GM18502 (cell line): ENCODE results near the gene CDH4.

Experiments
- ATAC-seq: cut with Tn5 transposase; IDR thresholded peaks from one replicate; pipeline ENCODE4 v1.9.1; 2021; ENCODE audit warnings: mild to moderate bottlenecking; ENCODE audit not compliant: unreplicated experiment, poor library complexity

Gene CDH4

DNA sequence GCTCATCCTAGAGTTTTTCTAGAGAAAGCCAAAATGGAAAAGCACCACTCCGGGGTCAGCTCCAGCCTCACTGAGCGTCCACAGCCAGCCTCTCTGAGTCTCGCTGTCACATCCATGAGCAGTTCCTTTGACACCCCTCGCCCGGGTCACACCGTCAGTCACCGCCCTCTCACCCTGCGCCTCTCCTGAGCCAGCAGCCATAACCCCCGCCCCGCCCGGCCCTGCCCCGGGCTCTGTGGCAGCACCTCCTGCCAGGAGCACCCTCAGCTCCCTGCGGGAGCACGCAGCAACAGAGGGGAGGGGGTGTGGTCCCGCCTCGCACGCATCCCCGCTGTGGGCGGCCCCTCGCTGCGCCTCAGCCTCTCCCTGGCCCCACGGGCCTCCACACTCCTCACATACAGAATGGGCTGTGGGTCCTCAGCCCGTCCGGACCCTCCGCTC is 545.9 kb downstream of the CDH4 start:
- no peak for ATAC-seq

DNA sequence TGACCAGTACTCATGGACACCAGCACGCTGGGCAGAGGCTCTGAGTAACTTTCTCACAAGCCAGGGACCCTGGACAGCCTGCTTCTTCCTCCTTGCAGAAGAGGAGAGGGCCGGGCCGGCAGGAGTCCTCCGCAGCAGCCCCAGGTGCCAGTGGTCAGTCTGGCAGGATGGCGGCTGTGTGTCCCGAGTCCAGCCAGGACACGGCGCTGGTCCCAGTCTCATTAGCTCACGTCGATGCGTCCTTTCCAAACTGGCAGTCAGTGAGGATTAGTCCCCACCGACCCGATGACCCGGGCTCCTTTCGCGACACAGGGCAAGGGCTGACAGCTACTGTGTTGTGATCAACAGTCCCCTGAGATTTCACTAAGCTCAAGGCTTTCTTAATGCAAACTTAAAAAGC is 546.6 kb downstream of the CDH4 start:
- no peak for ATAC-seq

DNA sequence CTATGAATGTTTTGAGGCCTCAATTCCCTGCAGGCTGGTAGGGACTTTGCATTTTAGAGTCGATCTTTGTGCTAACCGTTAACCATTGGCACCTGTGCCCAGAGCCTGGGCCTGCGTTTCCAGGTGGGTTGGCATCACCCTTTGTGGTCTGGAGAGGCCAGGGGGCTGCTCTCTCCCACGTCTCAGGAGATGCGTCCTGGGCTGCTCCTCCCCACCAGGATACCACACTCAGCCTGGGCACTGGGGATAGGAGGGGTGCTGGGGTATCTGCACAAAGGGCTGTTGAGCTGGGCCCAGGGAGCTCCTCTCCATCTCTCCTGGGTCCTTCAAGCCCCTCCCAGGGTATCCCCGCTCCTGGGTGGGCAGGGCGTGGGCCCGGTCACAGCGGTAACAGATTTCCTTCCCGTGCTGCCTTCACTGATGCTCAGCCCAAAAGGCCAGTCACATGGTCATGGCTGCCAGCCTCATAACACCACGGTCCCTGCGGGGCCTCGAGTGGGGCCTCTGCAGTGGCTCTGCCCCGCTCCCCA is 547.4 kb downstream of the CDH4 start:
- no peak for ATAC-seq

- ATAC-seq: no peak
Observed at GRCh38 chr20:61799928-61800327, 547.9 kb downstream of the CDH4 start.

- no peak for ATAC-seq
Observed at GRCh38 chr20:61800359-61801064, 548.5 kb downstream of the CDH4 start.

GRCh38 chr20:61801065-61801360 is 549.0 kb downstream of the CDH4 start:
- ATAC-seq: no peak

- ATAC-seq: no peak
Observed at GRCh38 chr20:61801428-61801827, 549.4 kb downstream of the CDH4 start.

GRCh38 chr20:61801857-61802442 is 549.9 kb downstream of the CDH4 start:
- no peak for ATAC-seq

DNA sequence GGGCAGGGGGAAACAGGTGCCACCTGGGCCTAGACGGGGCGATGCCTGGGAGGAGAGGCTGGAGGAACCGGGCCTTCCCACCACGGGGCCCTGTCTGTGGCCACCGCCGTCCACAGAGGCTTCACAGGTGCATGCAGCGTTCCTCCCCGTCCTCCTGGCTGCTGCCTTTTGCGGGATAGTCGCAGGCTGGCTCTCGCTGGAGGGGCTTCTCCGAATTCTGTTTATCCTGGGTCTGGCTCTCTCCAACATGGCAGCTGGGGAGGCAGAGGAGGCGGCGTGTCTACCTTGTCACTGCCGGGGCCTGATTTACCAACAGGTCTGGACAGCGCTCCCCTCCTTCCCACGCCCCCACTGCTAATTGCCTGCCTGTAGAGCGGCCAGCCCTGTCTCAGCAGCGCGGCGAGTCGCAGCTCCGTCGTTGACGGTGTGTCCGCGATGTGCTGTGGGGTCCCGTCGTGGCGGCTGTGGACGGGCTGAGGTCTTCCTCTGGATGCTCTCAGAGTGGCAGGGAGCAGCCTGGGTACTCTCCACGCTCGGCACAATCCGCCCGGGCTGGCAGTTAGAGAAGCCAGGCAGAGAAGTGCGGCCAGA is 550.8 kb downstream of the CDH4 start:
- no peak for ATAC-seq

GRCh38 chr20:61803416-61803914 is 551.4 kb downstream of the CDH4 start:
- ATAC-seq: no peak

DNA sequence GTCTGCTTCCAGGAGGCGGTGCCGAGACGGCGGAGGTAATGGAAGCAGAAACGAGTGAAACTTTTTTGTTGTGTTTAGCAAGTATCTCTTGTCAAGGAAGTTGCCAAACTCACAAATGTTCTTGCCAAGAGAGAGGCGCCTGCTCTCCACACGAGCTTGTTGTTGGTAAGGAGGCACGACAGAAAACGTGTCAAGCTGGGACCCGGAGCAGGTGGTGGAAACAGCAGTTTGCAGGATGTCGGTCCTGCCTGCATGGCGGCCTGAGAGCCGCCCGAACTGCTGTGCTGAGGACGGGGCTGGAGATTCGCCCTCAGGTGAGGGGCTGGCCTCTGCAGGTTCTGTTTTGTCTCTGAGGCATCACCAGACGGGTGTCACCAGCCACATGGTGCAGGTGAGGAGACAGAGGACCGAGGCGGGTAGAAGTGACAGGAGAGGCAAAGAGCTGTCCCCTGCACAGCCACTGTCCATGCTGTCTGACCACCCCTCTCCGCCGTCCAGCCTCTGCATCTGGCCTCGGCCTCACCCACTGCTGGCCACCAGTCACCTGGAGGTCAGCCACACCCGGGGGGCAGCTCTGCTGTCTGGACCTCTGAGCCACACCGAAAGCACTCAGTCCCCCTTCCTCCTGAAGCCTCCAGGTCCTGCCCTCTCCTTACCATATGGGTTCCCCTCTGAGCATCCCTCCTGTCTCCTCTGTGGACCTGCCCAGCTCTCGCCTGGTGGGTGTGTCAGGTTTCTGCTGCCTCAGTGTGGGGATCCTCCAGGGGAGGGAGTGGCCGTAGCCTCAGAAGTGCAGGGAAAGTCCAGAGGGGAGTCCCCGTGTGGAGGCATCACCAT is 552.1 kb downstream of the CDH4 start:
- no peak for ATAC-seq

DNA sequence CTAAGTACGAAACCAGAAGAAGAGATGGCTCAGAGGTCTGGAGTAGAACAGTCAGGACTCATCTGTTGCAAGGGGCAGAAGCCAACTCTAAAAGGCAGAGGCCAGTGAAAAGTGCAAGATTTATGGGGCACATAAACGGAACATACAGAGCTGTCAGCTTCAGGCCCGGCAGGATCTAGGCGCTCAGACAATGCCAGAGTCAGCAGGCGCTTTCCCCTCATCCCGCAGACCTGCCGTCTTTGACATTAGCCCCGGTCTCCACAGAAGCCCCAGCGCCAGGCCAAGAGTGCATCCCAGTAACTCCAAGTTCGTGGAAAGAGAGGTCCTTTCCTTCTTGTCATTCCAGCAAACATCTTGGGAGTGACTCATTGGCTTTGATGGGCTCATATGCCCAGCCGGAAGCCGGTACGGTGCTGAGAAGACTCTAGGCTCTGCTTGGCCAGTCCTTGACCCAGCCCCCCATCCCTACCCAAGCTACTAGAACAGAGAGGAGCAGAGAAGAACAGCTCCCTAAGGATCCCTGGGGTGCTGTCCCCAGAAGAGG is 552.8 kb downstream of the CDH4 start:
- ATAC-seq: no peak

DNA sequence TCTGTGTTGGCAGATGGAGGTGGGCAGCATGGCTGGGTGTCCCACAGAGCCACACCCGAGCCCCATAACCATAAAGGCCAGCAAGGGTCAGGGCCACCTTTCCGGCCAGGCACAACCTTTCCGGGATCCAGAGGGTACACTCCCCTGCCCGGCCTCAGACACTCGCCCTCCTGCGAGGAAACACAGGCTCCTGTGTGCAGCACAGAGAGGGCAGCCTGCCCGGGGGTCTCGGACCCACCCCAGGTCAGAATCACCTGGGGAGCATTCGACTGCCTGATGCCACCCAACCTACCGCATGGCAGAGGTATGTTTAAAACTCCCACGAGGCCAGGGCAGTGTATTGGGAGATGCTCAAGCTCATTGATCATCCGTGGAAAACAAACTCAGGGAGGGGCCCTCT is 553.3 kb downstream of the CDH4 start:
- ATAC-seq: no peak

DNA sequence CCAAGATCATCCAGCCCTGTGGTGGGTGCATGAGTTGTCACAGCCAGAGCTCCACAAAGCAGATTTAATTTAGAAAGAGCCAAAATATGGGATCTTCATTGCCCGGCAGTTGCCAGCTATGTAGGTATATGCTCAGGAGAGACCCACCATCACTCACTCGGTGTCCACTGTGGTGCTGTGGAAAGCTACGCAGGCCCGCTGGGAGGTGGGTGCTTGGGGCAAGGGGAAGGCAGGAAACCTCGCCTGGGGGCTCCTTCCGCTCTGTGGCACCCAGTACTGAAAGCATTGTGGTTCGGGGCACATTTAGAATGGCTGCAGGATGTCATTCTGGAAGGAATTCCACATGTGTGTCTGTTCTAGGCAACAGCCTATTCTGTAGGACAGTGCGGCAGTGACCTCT is 553.7 kb downstream of the CDH4 start:
- ATAC-seq: no peak

GRCh38 chr20:61806314-61806713 is 554.3 kb downstream of the CDH4 start:
- ATAC-seq: no peak

DNA sequence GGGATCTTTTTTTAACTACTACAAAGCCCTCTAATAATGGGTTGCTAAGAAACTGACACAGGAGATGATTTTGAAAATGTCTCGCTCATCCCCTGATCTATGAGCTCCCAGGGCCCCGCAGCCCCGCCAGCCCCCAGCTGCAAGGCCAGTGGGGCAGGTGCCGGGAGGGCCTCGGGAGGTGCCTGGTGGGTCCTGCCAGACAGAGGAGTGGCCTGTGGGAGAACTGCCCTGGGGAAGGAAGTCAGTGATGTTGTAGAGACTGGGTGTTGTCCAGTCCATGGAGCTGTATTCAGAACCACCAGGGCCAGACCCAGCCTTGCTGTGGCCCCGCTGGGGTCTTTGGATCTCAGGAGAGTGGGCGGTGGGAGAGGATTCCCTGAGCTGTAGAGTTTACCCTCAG is 554.9 kb downstream of the CDH4 start:
- ATAC-seq: no peak

DNA sequence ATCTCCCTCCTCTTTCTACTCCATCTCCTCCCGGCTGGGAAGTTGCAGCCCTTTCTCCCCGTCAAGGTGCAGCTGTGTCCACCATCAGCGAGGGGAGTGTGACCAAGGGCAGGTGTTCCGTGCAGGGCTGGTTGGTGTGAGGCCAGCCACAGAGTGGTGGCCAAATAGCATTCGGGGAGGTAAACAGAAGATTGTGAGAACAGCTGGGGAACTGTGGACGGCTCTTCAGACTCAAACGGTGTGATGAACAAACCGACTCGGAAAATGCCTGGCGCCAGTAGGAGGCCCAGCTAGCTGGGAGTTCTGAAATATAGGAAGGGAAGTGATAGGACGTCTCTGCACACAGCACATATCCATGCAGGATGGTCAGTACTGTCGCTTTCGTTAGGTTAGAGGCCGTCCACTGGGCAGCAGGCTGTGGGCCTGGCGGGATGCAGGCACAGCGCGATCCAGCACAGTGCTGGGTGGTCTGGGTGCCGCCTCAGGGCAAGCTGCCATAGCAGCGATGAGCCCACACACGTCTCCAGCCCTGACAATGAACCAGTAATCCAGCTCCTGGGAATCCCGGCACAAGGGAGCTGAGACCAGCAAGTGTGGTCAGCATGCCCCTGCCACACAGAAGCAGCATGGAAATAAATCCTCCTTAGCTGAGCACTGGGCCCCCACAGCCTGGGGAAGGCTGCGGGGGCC is 555.6 kb downstream of the CDH4 start:
- ATAC-seq: no peak

DNA sequence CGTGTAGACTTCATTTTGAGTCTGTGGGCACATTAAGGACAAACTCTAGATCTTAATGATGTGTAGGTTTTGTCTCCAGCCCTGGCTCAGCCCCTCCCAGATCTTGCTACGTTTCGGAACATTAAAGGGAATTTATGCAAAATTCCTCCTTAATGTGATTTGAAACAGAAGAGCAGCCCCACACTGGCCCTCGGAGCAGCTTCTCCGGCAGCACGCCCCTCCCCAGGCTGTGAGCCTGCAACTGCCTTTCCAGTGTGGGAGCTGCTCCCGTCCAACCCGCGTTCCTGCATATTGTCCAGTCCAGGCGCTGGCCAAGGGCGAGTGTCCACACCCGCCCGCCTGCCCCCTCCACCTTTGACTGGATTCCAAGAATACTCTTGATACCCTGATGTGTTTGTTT is 556.4 kb downstream of the CDH4 start:
- ATAC-seq: no peak

DNA sequence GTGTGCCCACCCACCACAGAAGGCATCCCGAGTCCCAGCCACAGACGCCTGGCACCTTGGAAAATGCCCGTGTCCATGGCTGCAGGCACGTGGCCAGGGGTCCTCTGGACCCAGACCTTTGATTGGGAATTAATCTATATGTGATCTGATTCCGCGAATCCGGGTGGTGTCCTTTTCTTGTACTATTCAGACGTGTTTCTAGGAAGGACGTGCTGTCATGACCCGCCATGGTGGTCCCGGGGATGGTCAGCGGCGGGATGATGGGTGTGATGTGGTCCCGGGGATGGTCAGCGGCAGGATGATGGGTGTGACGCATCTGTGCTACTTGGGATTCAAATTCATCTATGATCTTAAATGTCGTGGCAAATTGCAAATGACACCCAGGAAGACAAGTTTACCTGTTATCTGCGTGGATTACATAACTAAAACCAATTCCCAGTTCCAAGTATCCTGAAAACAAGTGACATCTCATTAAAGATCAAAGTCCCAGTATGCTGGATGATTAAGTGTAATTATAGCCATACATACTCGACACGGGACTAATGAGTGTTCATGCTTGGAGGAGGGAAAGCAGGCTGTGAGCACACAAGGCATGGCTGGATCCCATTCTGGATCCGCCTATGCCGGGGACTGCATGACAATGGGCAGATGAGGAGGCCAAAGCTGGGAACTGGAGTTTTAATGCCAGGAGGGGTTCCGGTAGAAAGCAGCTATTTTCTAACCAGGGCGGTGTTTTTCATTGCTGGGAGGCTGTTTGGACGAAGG is 557.1 kb downstream of the CDH4 start:
- no peak for ATAC-seq
